ENCODE data around the gene BCAT1. TPM values are rescaled to one million over a fixed set of nuclear protein-coding genes. Genes with fewer than 3 reads are reported as not detected.

Gene BCAT1
- total and polyA plus RNA-seq, 2 donors (not counting 3 experiments of a cell fraction or from before 2014, with no cell fraction given) = 21.6 to 267 TPM

DNA sequence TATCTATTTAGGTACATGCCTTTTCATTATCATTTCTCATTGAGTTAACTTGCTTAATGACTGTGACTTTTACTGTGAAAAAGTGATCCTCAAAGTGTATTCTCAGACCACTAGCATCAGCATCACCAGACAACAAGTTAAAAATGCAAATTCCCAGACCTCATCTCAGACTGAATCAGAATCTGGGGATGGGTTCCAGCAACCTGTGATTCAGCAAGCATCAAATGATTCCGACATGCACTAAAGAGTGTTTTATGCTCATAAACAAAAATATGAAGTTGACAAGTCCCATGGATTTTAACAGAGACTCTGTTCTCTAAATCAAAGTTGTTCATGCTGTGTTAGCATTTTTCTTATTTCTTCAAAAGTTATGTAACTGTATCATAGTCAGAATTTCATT lies 130.6 kb downstream of the BCAT1 start:
- CTCF ChIA-PET = no interaction called here
- Histone ChIP-seq H3K79me2 (ENCODE audit: control insufficient read depth, insufficient read depth, low read length) (no peaks in the 10 kb centered on the region), H3K4me1 (ENCODE audit: control insufficient read depth, extremely low read depth, insufficient read depth, low read length) (no peaks in the 10 kb centered on the region), H3K36me3 (ENCODE audit: control insufficient read depth in 2 of 2, extremely low read depth in 1 of 2, insufficient read depth in 2 of 2, low read length in 2 of 2) (peaks cover 12 to 32% of the 10 kb centered on the region in 2 experiments), H4K20me1 (replicated peaks; ENCODE audit: control insufficient read depth, extremely low read depth, insufficient read depth, low read length) (no peaks in the 10 kb centered on the region), H3K9me3 (replicated peaks; ENCODE audit: control insufficient read depth, insufficient read depth, low read length) (no peaks in the 10 kb centered on the region), H3K9ac (replicated peaks; ENCODE audit: extremely low read depth, insufficient read depth, low read length) (no peak overlapping the region), H3K4me2 (ENCODE audit: insufficient read depth, low read length) (no peak overlapping the region), H3K27me3 (ENCODE audit: control insufficient read depth in 2 of 2, insufficient read depth in 2 of 2, low read length in 2 of 2) (no peaks in the 10 kb centered on the region), H3K4me3 (replicated peaks in 1 of 3; ENCODE audit: insufficient read depth in 1 of 3, low read depth in 1 of 3, low read length in 3 of 3) (no peak overlapping the region), H3K9me1 (replicated peaks; ENCODE audit: control insufficient read depth, extremely low read depth, insufficient read depth, low read length) (peaks cover 2% of the 10 kb centered on the region), H2AFZ (ENCODE audit: low read depth, low read length) (no peak overlapping the region), H3K27ac (ENCODE audit: insufficient read depth, low read depth, low read length) (no peak overlapping the region)
- POLR2A ChIA-PET = no interaction called here
- FAIRE-seq = no peak
- intact Hi-C loops (cut with micrococcal nuclease) (no loop called here), dilution Hi-C loops (cut with MboI; ENCODE audit: extremely low pct_ligation_motif_present, low sequenced_read_pairs) (no loop called here)
- no peak for TF ChIP-seq MYC (IDR thresholded peaks at IDR 0.05; ENCODE audit: low read depth, low read length)
- TF ChIP-seq POLR2A (IDR thresholded peaks at IDR 0.05; ENCODE audit: low read depth, low read length) = no peak
- no peak for TF ChIP-seq JUN (IDR thresholded peaks at IDR 0.05; ENCODE audit: borderline replicate concordance, insufficient read depth, insufficient read length, low read depth)
- no peak for TF ChIP-seq POLR2AphosphoS5 (IDR thresholded peaks at IDR 0.05; ENCODE audit: insufficient read depth, low read depth, low read length)
- no peak for TF ChIP-seq MAX (IDR thresholded peaks at IDR 0.05; ENCODE audit: insufficient read depth, insufficient read length)
- TF ChIP-seq FOS (IDR thresholded peaks at IDR 0.05; ENCODE audit: borderline replicate concordance, insufficient read depth, low read length) = no peak
- no peak for TF ChIP-seq EZH2 (IDR thresholded peaks at IDR 0.05; ENCODE audit: borderline replicate concordance, low read depth, low read length, severe bottlenecking)
- no peak for TF ChIP-seq GATA2 (IDR thresholded peaks at IDR 0.05; ENCODE audit: insufficient read depth, insufficient read length, low read depth, low read length)
- no peak for TF ChIP-seq CTCF (IDR thresholded peaks at IDR 0.05; ENCODE audit: extremely low read depth in 1 of 2, insufficient read depth in 1 of 2, low read depth in 1 of 2, low read length in 2 of 2)
- BruUV-seq (replicated peaks) = no TSS peak
- no peak for DNase-seq (ENCODE audit: low read depth, low spot score)
